NCI-H226 (cell line): ENCODE data around the gene GTF2H2C.
"Not testable (repeated sequence)": the region's sequence is repeated elsewhere in the genome, so short reads cannot be mapped to it uniquely, and the experiment has no call there.

Source experiments
- DNase-seq: peaks from one replicate; pipeline ENCODE4 v3.0.0-alpha.2; 2015

Gene GTF2H2C

DNA sequence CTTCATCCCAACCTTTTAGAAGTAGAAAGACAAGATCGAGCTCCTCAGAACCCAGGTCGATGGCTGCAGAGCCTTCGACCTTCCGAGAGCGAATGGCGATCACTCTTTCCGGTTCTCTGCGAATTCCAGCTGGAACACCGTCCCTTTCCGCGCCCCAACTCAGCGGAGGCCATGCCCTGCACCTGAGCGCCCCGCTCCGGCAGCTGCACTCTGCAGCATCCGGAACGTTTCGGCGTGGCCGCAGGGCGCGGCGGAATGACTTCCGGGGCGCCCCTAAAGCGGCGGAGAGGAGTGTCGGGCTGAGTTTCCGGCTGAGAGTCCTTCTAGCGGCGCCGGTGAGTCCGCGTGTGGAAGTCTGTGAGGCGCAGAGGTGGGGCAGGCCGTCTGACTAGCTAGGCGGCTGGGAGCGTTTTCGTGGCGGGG is at the start of gene GTF2H2C:
GTF2H2C (plus strand) TSS at position 284 of the 423 bp plus-strand sequence. CDS start 4,942 bp downstream, outside the sequence.
- DNase-seq, result peak; percentile 76

DNA sequence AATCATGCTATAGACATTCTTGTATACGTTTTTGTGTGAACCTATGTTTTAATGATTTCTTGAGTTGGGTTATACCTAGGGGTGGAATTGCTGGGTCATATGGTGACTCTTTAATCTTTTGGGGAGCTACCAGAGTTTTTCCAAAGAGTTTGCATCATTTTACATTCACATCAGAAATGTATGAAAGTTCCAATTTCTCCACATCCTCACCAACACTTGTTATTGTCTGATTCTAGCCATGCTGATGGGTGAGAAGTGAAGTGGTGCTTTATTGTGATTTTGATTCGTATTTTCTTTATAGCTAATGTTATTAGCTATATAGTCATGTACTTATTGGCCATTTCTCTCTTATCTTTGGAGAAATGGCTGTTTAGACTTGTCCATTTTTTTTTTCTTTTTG is 49.3 kb upstream of the GTF2H2C start:
- DNase-seq, result no peak

DNA sequence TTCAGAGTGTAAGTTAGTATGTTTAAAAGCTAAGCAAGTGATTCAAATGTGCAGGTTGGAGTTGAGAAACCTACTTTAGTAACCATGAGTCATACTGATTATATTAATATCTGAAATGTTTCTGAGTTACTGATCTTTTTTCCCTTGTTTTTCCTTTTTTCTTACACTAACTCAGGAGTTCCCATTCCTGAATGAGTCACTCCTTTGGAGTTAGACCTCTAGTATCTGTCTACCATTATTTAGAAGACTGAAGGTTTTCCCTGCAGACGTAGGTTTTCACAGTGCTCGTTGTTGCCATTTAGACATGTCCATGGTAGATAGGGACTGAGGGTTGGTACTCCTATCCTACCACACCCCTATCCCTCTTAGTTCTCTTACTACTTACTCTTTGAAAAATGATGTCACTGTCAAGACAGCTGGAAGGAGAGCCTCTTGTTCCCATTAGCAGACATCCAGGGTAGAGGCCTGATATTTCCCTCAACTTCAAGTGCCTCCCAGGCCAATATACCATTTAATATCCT is 47.2 kb upstream of the GTF2H2C start:
- peak; percentile 90 for DNase-seq

DNA sequence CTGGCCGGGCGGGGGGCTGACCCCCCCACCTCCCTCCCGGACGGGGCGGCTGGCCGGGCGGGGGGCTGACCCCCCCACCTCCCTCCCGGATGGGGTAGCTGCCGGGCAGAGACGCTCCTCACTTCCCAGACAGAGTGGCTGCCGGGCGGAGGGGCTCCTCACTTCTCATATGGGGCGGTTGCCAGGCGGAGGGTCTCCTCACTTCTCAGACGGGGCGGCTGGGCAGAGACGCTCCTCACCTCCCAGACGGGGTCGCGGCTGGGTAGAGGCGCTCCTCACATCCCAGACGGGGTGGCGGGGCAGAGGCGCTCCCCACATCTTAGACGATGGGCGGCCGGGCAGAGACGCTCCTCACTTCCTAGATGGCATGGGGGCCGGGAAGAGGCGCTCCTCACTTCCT is 44.4 kb upstream of the GTF2H2C start:
- DNase-seq, result not testable (repeated sequence)

DNA sequence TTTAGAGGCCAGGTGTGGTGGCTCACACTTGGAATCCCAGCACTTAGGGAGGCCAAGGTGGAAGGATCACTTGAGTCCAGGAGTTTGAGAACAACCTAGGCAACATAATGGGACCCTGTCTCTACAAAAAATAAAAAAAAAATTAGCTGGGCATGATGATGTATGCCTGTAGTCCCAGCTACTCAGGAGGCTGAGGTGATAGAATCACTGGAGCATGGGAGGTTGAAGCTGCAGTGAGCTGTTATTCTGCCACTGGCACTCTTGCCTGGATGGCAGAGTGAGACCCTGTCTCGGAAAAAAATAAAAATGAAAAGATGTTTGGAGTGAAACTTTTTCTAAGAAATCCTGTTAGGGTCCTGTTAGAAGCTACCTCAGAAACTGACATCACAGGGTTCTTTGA is 43.2 kb upstream of the GTF2H2C start:
- no peak for DNase-seq

DNA sequence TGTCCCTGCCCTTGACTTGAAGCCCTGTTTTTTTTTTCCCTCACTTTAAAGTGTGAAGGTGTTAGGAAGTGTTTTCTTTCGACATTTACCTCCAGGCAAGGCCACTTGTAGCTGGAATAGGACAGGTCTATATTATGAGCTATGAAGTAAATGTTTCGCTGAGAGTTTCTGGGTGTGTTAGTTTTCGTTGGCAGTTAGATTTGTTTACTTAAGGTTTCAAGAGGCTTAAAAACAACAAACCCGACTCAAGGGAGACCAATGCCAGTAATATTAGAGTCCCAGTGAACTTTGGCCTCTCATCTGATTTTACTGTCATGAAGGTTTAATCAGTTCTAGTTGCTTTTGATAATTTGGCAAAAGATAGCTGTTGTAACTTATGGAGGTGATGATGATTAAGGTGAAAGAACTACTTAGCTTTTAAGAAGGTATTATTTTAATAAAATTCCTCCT is 42.2 kb upstream of the GTF2H2C start:
- DNase-seq, result no peak

- no peak for DNase-seq
Measured at GRCh38 chr5:69519285-69519684, 40.7 kb upstream of the GTF2H2C start.

- DNase-seq, result no peak
Measured at GRCh38 chr5:69522035-69522434, 38.0 kb upstream of the GTF2H2C start.

DNA sequence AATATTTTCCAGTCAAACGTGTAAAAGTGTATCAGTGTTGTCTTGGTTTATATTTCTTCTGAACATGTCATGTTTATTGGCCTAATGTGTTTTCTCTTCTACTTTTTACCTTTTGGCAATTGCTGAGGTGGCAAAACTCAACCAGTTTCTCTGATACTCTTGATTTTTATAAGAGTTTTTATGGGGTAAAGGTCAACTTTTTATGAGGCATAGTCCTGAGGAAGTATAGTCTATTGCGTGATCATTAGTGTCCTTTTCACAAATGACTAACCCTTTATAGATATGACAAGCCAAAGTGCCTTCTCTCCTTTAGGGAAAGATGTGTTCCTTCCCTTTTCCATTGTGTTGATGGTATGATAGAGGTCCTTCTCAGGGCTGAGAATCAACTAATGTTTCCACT is 34.5 kb upstream of the GTF2H2C start:
- DNase-seq, result no peak

- no peak for DNase-seq
Measured at GRCh38 chr5:69526660-69527059, 33.3 kb upstream of the GTF2H2C start.

DNA sequence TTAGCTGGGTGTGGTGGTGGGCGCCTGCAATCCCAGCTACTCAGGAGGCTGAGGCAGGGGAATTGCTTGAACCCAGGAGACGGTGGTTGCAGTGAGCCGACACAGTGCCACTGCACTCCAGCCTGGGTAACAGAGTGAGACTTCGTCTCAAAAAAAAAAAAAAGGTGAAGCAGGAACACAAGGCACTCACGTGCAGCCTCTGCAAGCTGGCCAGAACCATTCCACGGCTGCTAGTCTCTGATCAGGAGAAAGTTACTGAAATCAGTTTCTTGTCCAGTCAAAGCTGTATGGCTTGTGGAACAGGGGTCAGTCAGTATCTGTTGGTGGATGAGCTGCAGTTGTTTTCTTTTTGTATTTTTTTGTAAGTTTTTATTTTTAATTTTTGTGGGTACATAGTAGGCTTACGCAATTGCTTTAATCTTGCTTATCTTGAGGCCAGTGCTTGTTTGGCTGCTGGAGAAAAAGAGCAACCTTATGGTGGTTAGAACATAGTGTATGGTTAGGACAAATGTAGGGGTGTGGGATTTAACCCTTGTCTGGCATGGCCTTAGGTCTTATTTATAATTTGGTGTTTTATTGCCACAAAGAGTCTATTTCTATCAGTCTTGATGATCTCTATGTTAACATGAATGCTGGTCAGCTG is 32.7 kb upstream of the GTF2H2C start:
- DNase-seq, result no peak

- DNase-seq, result no peak
Measured at GRCh38 chr5:69528035-69528434, 32.0 kb upstream of the GTF2H2C start.

GRCh38 chr5:69528609-69529008 is 31.4 kb upstream of the GTF2H2C start:
- DNase-seq, result no peak

DNA sequence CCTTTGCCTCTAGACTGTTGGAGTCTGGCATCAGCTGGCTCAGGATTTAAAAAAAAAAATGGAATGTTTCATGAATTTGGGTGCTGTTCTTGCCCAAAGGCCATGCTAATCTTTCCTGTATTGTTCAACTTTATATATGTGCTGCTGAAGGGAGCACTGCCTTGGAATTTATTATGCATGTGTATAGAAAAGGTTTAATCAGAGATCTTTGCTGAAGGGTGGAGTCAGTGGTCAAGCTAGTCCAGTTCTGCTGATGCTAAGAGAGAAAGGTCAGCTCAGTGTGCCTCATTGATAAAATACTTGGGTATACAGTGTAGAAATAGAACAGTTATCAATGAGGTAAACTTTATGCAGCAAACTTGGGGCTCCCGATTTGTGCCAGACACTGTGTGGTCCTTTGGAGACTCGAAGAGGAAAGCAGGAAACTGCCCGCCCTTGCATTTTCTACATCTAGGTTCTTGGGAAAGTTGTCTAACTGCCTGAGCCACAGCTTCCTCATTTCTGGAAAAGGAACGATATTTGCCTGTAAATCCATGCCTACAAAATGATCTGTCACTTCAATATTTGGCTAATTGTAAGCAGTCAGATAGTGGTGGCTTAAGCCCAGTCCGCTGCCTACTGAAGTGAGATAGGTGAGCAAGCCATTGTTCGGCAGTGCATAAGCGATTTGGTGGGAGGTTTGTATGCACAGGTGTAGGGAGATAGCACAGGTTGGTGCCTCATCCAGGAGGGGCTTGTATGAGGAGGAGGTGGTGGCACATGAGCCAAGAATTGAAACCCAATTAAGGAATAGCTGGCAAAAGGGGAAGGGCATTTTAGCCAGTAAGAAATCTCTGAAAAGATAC is 29.2 kb upstream of the GTF2H2C start:
- DNase-seq, result no peak

DNA sequence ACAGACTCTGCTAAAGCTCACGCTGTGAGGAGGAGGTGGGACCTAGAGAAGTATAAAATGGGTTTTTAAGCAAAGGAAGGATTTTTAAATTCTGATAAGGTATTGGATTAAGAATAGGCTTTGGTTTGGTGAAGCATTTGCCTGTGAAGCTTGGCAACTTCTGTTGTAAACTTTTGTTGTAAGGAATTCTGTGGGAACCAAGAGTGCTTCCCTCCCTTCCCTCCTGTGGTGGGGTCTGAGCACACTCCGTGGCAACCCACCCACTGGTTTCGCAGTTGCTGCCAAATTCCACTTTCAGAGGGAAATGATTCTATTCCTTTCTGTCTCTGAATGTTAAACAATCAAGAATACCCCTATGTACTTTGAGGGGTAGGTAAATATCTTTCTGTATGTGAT is 28.6 kb upstream of the GTF2H2C start:
- DNase-seq, result no peak

- DNase-seq, result not testable (repeated sequence)
Measured at GRCh38 chr5:69537911-69538310, 22.1 kb upstream of the GTF2H2C start.

DNA sequence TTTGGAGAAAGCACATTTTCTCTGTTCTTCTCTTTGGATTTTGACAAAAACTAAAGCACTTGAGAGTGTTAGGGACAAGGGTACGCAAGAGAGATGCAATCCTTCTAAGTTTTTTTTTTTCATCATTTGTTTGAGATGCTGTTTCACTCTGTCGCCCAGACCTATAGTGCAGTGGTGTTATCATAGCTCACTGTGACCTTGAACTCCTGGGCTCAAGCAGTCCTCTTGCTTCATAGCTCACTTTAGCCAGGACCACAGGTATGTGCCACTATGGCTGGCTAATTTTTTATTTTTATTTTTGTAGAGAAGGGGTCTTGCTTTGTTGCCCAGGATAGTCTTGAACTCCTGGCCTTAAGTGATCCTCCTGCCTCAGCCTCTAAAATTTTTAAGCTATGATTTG is 21.3 kb upstream of the GTF2H2C start:
- not testable (repeated sequence) for DNase-seq

DNA sequence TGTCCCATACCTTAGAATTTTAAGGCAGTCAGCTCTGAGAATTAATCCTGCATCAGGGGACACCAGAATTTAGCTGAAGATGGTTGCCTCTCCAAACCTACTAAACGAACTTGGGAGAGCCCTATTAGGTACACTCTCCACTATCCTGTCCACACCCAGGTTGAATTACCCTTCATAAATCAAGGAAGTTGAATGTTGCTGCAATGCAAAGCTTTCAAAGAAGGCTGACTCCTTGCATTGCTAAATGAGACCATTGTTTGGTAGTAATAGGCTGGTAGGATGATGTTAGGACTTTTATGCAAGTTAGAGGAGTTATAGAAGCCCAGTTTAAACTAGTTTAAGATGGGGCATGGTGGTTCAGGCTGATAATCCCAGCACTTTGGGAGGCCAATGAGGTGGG is 18.6 kb upstream of the GTF2H2C start:
- DNase-seq, result not testable (repeated sequence)

- not testable (repeated sequence) for DNase-seq
Measured at GRCh38 chr5:69542838-69543618, 17.0 kb upstream of the GTF2H2C start.

DNA sequence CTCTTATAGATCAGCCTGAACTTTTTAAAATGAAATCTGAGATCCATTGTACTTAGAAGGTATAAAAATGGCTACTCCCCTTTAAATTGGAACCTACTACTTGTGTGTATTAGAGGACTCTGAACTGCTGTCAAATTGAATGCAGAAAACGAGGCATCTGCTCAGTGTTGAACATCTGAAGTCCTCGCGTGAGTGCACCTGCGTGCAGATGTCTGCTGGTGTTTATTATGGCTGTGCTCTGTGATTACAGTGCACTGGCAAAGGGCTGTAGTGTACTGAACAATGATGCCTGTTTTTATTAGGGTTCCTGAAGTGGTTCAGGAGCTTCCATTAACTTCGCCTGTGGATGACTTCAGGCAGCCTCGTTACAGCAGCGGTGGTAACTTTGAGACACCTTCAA is 15.4 kb upstream of the GTF2H2C start:
- not testable (repeated sequence) for DNase-seq

GRCh38 chr5:69560587-69561431 is 818 bp downstream of the GTF2H2C start:
- not testable (repeated sequence) for DNase-seq

DNA sequence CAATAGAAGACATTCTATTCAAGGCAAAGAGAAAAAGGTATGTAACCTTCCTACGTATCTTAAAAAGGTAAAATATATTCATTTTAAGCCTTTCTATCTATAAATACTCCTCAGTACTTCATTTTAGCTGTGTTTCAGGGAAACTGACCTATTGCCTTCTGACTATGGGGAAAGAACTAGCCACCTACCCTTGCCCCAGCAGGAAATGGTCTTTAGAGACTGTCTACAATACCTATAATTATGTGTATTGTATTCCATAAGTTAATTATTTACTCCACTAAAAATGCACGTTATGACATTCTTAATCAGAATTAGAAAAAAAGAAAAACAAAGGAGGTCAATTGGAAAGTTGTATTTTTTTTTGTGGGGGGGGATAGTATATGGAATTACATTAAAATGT is 6.2 kb downstream of the GTF2H2C start:
- DNase-seq, result not testable (repeated sequence)
